Nephron (organoid): ENCODE data around the gene CALHM3.
"Not testable (repeated sequence)": the region's sequence is repeated elsewhere in the genome, so short reads cannot be mapped to it uniquely, and the experiment has no call there.

ENCODE experiments used
- H3K27ac Mint-ChIP-seq, 3 experiments: 2 replicates each; pipeline ENCODE4 v1.8.0; 2020; ENCODE audit warnings: mixed read lengths in 3 of 3, mild to moderate bottlenecking in 2 of 3, moderate library complexity in 1 of 3
- H3K27me3 Mint-ChIP-seq: 2 replicates; pipeline ENCODE4 v1.8.0; 2021; ENCODE audit warnings: low read depth, mild to moderate bottlenecking, moderate library complexity, mixed read lengths
- H3K36me3 Mint-ChIP-seq: 2 replicates; pipeline ENCODE4 v1.8.0; 2020; ENCODE audit warnings: low read depth, mixed read lengths
- H3K4me1 Mint-ChIP-seq: 2 replicates; pipeline ENCODE4 v1.8.0; 2020; ENCODE audit warnings: mixed read lengths
- H3K4me3 Mint-ChIP-seq, 3 experiments: 2 replicates each; pipeline ENCODE4 v1.8.0; 2020; ENCODE audit warnings: mild to moderate bottlenecking in 3 of 3, mixed read lengths in 3 of 3, moderate library complexity in 2 of 3
- H3K9me3 Mint-ChIP-seq: 2 replicates; pipeline ENCODE4 v1.8.0; 2020; ENCODE audit warnings: mixed read lengths
- CTCF ChIP-seq, 3 experiments: fragments of 200-600 bp; sonication (generic); IDR thresholded peaks; one replicate each; pipeline ENCODE4 v1.5.0; 2021; ENCODE audit warnings: antibody characterized with exemption in 3 of 3; ENCODE audit not compliant: unreplicated experiment in 3 of 3

CALHM3 gene

GRCh38 chr10:103510791-103511752, 32.0 kb upstream of the CALHM3 start:
- no peak overlapping the region for H3K27ac Mint-ChIP-seq
- H3K9me3 Mint-ChIP-seq: no peaks in the 10 kb centered on the region
- no peaks in the 10 kb centered on the region for H3K36me3 Mint-ChIP-seq
- peaks cover 26% of the 10 kb centered on the region for H3K27me3 Mint-ChIP-seq
- no peak overlapping the region for H3K4me3 Mint-ChIP-seq
- H3K4me1 Mint-ChIP-seq: peaks cover 31% of the 10 kb centered on the region
- TF ChIP-seq CTCF (IDR thresholded peaks at IDR 0.05; ENCODE audit: unreplicated experiment in 3 of 3): no peak

- no peak for TF ChIP-seq CTCF (IDR thresholded peaks at IDR 0.05; ENCODE audit: unreplicated experiment in 3 of 3)
- Mint-ChIP-seq H3K4me3 (no peak overlapping the region), H3K9me3 (no peaks in the 10 kb centered on the region), H3K36me3 (no peaks in the 10 kb centered on the region), H3K27ac (no peak overlapping the region), H3K4me1 (peaks cover 24% of the 10 kb centered on the region), H3K27me3 (peaks cover 32% of the 10 kb centered on the region)
Measured at GRCh38 chr10:103510046-103510685, 31.1 kb upstream of the CALHM3 start.

DNA sequence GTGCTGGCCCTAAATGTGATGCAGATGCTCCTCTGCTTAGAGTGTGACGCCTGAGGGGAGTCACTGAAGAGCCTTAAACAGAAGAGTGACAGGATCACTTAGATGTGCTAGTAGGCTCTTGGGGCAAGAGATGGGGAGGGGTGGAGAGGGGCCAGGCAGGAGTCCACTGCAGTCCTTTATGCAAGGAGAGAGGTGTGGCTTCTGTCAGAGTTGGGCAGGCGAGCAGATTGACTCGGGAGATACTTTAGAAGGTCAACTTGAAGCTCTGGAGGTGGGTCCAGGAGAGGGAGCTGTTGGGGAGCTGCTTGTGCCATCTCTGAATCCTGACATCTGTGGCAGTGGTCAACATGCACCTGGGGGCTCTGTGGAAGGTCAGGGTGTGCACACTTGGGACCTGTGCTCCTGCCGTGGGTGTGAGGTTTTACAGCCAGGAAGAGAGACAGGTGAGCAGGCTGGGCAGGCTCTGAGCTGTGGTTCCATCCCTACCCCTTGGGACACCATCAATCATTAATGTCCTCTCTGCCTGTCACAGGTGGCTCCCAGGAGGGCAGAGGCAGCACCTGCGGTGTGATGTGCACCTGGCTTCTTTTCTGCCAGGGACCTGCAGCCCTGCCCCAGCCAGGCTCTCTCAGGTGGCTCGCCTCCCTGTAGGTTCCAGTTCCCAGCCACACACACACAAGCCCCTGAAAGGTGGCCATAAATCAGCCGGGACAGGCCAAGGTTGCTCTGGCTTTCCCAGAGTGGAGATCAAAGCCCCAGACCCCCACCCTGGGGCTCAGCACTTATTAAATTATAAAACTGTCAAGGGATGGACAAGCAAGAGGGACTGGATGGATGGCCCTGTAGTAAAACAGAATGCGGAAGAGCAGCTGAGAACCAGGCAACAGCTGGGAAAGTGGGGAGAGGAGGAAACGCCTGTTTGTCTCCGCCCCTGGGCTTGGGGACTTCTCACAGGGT, 28.5 kb upstream of the CALHM3 start:
- no peak for TF ChIP-seq CTCF (IDR thresholded peaks at IDR 0.05; ENCODE audit: unreplicated experiment in 3 of 3)
- Mint-ChIP-seq H3K9me3 (no peaks in the 10 kb centered on the region), H3K36me3 (no peaks in the 10 kb centered on the region), H3K27ac (peak overlapping the region in 2 of 3 experiments; percentile 22 to 66), H3K27me3 (peaks cover 46% of the 10 kb centered on the region), H3K4me3 (no peak overlapping the region), H3K4me1 (peaks cover 33% of the 10 kb centered on the region)

GRCh38 chr10:103506061-103506460, 27.0 kb upstream of the CALHM3 start:
- peaks cover 58% of the 10 kb centered on the region for H3K27me3 Mint-ChIP-seq
- H3K4me1 Mint-ChIP-seq: peaks cover 36% of the 10 kb centered on the region
- H3K9me3 Mint-ChIP-seq: no peaks in the 10 kb centered on the region
- H3K27ac Mint-ChIP-seq: no peak overlapping the region
- TF ChIP-seq CTCF (IDR thresholded peaks at IDR 0.05; ENCODE audit: unreplicated experiment in 3 of 3): no peak
- H3K36me3 Mint-ChIP-seq: no peaks in the 10 kb centered on the region
- no peak overlapping the region for H3K4me3 Mint-ChIP-seq

DNA sequence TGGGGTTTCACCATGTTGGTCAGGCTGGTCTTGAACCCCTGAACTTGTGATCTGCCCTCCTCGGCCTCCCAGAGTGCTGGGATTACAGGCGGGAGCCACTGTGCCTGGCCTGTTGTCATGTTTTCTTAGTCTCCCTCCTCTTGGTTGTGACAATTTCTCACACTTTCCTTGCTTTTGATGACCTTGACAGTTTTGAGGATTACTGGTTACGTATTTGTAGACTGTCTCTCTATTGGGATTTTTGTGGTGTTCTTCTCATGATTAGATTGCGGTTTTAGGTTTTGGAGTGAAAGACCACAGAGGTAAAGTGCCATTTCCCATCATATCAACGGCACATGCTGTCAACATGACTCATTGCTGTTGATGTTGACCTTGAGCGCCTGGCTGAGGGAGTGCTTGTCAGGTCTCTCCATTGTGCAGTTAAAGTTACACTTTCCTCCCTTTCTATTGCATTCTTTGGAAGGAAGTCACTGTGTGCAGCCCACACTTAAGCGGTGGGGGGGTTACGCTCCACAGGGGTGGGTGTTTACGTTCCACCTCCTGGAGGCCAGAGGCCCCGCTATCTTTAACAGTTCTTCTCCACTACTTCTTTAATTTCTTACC, 25.2 kb upstream of the CALHM3 start:
- Mint-ChIP-seq H3K4me3 (peak overlapping the region in 1 of 3 experiments; percentile 37), H3K36me3 (no peaks in the 10 kb centered on the region), H3K9me3 (no peaks in the 10 kb centered on the region), H3K27me3 (peaks cover 68% of the 10 kb centered on the region), H3K4me1 (peaks cover 42% of the 10 kb centered on the region), H3K27ac (peak overlapping the region in 1 of 3 experiments; percentile 45)
- TF ChIP-seq CTCF (IDR thresholded peaks at IDR 0.05; ENCODE audit: unreplicated experiment in 3 of 3): no peak

DNA sequence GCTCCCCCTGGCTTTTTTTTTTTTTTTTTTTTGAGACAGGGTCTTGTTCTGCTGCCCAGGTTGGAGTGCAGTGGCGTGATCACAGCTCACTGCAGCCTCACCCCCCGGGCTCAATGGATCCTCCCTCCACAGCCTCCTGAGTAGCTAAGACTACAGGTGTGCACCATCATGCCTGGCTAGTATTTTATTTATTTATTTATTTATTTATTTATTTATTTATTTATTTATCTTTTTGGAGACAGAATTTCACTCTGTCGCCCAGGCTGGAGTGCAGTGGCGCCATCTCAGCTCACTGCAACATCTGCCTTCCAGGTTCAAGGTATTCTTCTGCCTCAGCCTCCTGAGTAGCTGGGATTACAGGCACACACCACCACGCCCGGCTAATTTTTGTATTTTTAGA, 24.7 kb upstream of the CALHM3 start:
- H3K36me3 Mint-ChIP-seq, H3K9me3 Mint-ChIP-seq, H3K27ac Mint-ChIP-seq, H3K4me3 Mint-ChIP-seq: not testable (repeated sequence)
- H3K27me3 Mint-ChIP-seq: peaks cover 71% of the 10 kb centered on the region
- H3K4me1 Mint-ChIP-seq: peaks cover 46% of the 10 kb centered on the region
